CD4-positive, alpha-beta T cell (primary cell): Measurements from ENCODE around the gene NDUFB5. TPM values are rescaled to one million over a fixed set of nuclear protein-coding genes. Genes with fewer than 3 reads are reported as not detected.

Source experiments
- ATAC-seq: fragments of 200-7000 bp; cut with Tn5 transposase; one replicate; pipeline ENCODE4 v1.10.0; 2022; ENCODE audit warnings: mild to moderate bottlenecking; ENCODE audit not compliant: poor library complexity
- CTCF ChIA-PET: fragments of 350-600 bp; sonication (Branson Sonifier 250); formaldehyde crosslinking; loops from one replicate; lab custom pipeline; 2021; ENCODE audit warnings: antibody characterized with exemption, inconsistent platforms; lab: Charles Lee
- POLR2A ChIA-PET: fragments of 350-600 bp; sonication (Branson Sonifier 250); formaldehyde crosslinking; loops from one replicate; lab custom pipeline; 2021; ENCODE audit warnings: antibody characterized with exemption, inconsistent platforms; lab: Charles Lee
- DNase-seq, 14 experiments: peaks; one replicate each; pipeline ENCODE4 v3.0.0-alpha.2; 2013 to 2020; ENCODE audit warnings: mixed read lengths in 2 of 14
- H3K27ac ChIP-seq, 2 donors: one replicate each; pipeline versions ENCODE4 v1.5.1 to v1.7.0; 2013; ENCODE audit warnings: low read length in 2 of 2, low read depth in 1 of 2, mild to moderate bottlenecking in 1 of 2
- H3K27me3 ChIP-seq, 2 experiments: 1 replicate in 1 of 2; 2 replicates in 1 of 2; pipeline versions ENCODE4 v1.6.1 to v1.7.0; 2013; ENCODE audit warnings: low read length in 2 of 2, control low read depth in 1 of 2, mild to moderate bottlenecking in 1 of 2, moderate library complexity in 1 of 2; ENCODE audit not compliant: insufficient read depth in 2 of 2, control insufficient read depth in 1 of 2
- H3K36me3 ChIP-seq: one replicate; pipeline ENCODE4 v1.6.1; 2013; ENCODE audit warnings: low read length, control low read depth; ENCODE audit not compliant: insufficient read depth
- H3K4me1 ChIP-seq: one replicate; pipeline ENCODE4 v1.6.1; 2013; ENCODE audit warnings: low read length, control low read depth; ENCODE audit not compliant: insufficient read depth
- H3K4me3 ChIP-seq: one replicate; pipeline ENCODE4 v1.5.1; 2013; ENCODE audit warnings: mild to moderate bottlenecking, low read length, moderate library complexity
- H3K9me3 ChIP-seq, 2 experiments: 1 replicate in 1 of 2; 2 replicates in 1 of 2; pipeline versions ENCODE4 v1.6.1 to v1.7.0; 2013; ENCODE audit warnings: low read length in 2 of 2, mild to moderate bottlenecking in 2 of 2, control low read depth in 1 of 2, moderate library complexity in 1 of 2; ENCODE audit not compliant: control insufficient read depth in 1 of 2, insufficient read depth in 1 of 2
- H3K27ac Mint-ChIP-seq: one replicate; pipeline ENCODE4 v1.8.0; 2020; ENCODE audit warnings: mixed read lengths
- H3K27me3 Mint-ChIP-seq: one replicate; pipeline ENCODE4 v1.8.0; 2021; ENCODE audit warnings: mixed read lengths
- H3K36me3 Mint-ChIP-seq: one replicate; pipeline ENCODE4 v1.8.0; 2021; ENCODE audit warnings: low read depth, mixed read lengths
- H3K4me1 Mint-ChIP-seq: one replicate; pipeline ENCODE4 v1.8.0; 2021; ENCODE audit warnings: low read depth, mixed read lengths
- H3K4me3 Mint-ChIP-seq: one replicate; pipeline ENCODE4 v1.8.0; 2020; ENCODE audit warnings: mild to moderate bottlenecking, mixed read lengths
- H3K9me3 Mint-ChIP-seq: one replicate; pipeline ENCODE4 v1.8.0; 2020; ENCODE audit warnings: mixed read lengths
- CTCF ChIP-seq: fragments of 200-600 bp; IDR thresholded peaks from one replicate; pipeline ENCODE4 v1.8.0; 2022; ENCODE audit warnings: antibody characterized with exemption, mild to moderate bottlenecking
- intact Hi-C, 2 experiments: fragments of 100-400 bp; cut with DNase I in 1 of 2; cut with micrococcal nuclease in 1 of 2; formaldehyde crosslinking; loops; one replicate each; pipeline versions ENCODE4 v1.15.1 to v1.9.0; 2023 to 2025; cut with DNase I, micrococcal nuclease
- total RNA-seq, 174 experiments: library from RNA in 2 of 174; stranded (reverse) in 2 of 174; gene quantifications; one replicate each; pipeline ENCODE4 v1.2.3 and lab custom pipeline; 2021 to 2026

NDUFB5 gene
- total RNA-seq, 2 experiments from 2014 or later, result 20.3 to 24.2 TPM

- H3K27me3 Mint-ChIP-seq, result no peaks in the 10 kb centered on the region
- TF ChIP-seq CTCF, result no peak
- no peaks in the 10 kb centered on the region for H3K4me1 ChIP-seq
- no peak overlapping the region for H3K27ac ChIP-seq
- no peaks in the 10 kb centered on the region for H3K36me3 Mint-ChIP-seq
- DNase-seq, result no peak
- H3K4me3 ChIP-seq, result no peak overlapping the region
- no peak overlapping the region for H3K27ac Mint-ChIP-seq
- H3K9me3 ChIP-seq, result no peaks in the 10 kb centered on the region
- ChIA-PET POLR2A (no interaction called here), CTCF (no interaction called here)
- H3K27me3 ChIP-seq, result no peaks in the 10 kb centered on the region
- peaks cover 12% of the 10 kb centered on the region for H3K4me1 Mint-ChIP-seq
- H3K9me3 Mint-ChIP-seq, result no peaks in the 10 kb centered on the region
- H3K36me3 ChIP-seq, result no peaks in the 10 kb centered on the region
- H3K4me3 Mint-ChIP-seq, result no peak overlapping the region
- ATAC-seq, result no peak
- intact Hi-C loops, result no loop called here
Observed at GRCh38 chr3:179666030-179666429, 61.4 kb downstream of the NDUFB5 start.

GRCh38 chr3:179666436-179667035 is 61.9 kb downstream of the NDUFB5 start:
- ChIA-PET POLR2A (interaction anchor here (0.7 kb wide), 1 partner anchor 279 kb away, joined by 3 read pairs; no protein-coding TSS in a partner anchor), CTCF (no interaction called here)
- intact Hi-C loops, result no loop called here
- Mint-ChIP-seq H3K4me1 (peaks cover 12% of the 10 kb centered on the region), H3K27me3 (no peaks in the 10 kb centered on the region), H3K9me3 (no peaks in the 10 kb centered on the region), H3K27ac (no peak overlapping the region), H3K4me3 (no peak overlapping the region), H3K36me3 (no peaks in the 10 kb centered on the region)
- no peak for ATAC-seq
- Histone ChIP-seq H3K27me3 (no peaks in the 10 kb centered on the region), H3K36me3 (no peaks in the 10 kb centered on the region), H3K27ac (no peak overlapping the region), H3K4me3 (no peak overlapping the region), H3K4me1 (no peaks in the 10 kb centered on the region), H3K9me3 (no peaks in the 10 kb centered on the region)
- no peak for TF ChIP-seq CTCF
- no peak for DNase-seq

GRCh38 chr3:179668429-179668828 is 63.8 kb downstream of the NDUFB5 start:
- CTCF ChIA-PET, result no interaction called here
- no peaks in the 10 kb centered on the region for H3K4me1 ChIP-seq
- POLR2A ChIA-PET, result no interaction called here
- no peaks in the 10 kb centered on the region for H3K9me3 ChIP-seq
- H3K36me3 ChIP-seq, result no peaks in the 10 kb centered on the region
- H3K9me3 Mint-ChIP-seq, result no peaks in the 10 kb centered on the region
- intact Hi-C loops, result no loop called here
- H3K27me3 ChIP-seq, result no peaks in the 10 kb centered on the region
- no peak overlapping the region for H3K27ac Mint-ChIP-seq
- H3K36me3 Mint-ChIP-seq, result no peaks in the 10 kb centered on the region
- H3K4me3 Mint-ChIP-seq, result no peak overlapping the region
- no peak overlapping the region for H3K27ac ChIP-seq
- H3K27me3 Mint-ChIP-seq, result no peaks in the 10 kb centered on the region
- H3K4me1 Mint-ChIP-seq, result peaks cover 12% of the 10 kb centered on the region
- no peak overlapping the region for H3K4me3 ChIP-seq
- no peak for TF ChIP-seq CTCF
- ATAC-seq (no peak), DNase-seq (no peak)
